HEK293T (cell line): ENCODE data around the gene SUPT5H.

ENCODE experiments used
- CTCF ChIA-PET: fragments of 350-600 bp; formaldehyde crosslinking; extraction: SDS; loops from one replicate; lab custom pipeline; 2021; ENCODE audit warnings: antibody characterized with exemption, inconsistent platforms; lab: Yijun Ruan, JAX
- POLR2A ChIA-PET: fragments of 350-600 bp; formaldehyde crosslinking; extraction: SDS; loops from one replicate; lab custom pipeline; 2020; ENCODE audit warnings: antibody characterized with exemption, inconsistent platforms; lab: Yijun Ruan, JAX
- DNase-seq: peaks from one replicate; pipeline ENCODE4 v3.0.0; 2012; ENCODE audit warnings: mixed read lengths; ENCODE audit errors: extremely low spot score
- ARNT ChIP-seq: fragments of 450-650 bp; IDR thresholded peaks from 2 replicates; pipeline ENCODE4 v1.6.1; 2017; ENCODE audit warnings: mild to moderate bottlenecking
- FOXA1 ChIP-seq: fragments of 450-650 bp; IDR thresholded peaks from 2 replicates; pipeline ENCODE4 v1.6.1; 2016; ENCODE audit warnings: mild to moderate bottlenecking
- FOXK2 ChIP-seq: fragments of 450-650 bp; IDR thresholded peaks from 2 replicates; pipeline ENCODE4 v1.6.1; 2016; ENCODE audit warnings: mild to moderate bottlenecking
- L3MBTL2 ChIP-seq: fragments of 450-650 bp; conservative IDR thresholded peaks from 2 replicates; pipeline ENCODE4 v1.6.1; 2016; ENCODE audit warnings: mild to moderate bottlenecking
- LEF1 ChIP-seq: fragments of 450-650 bp; IDR thresholded peaks from 2 replicates; pipeline ENCODE4 v1.6.1; 2017; ENCODE audit warnings: mild to moderate bottlenecking, borderline replicate concordance
- NFRKB ChIP-seq: fragments of 450-650 bp; IDR thresholded peaks from 2 replicates; pipeline ENCODE4 v1.6.1; 2016; ENCODE audit warnings: mild to moderate bottlenecking, moderate library complexity
- SUZ12 ChIP-seq: fragments of 450-650 bp; IDR thresholded peaks from 2 replicates; pipeline ENCODE4 v1.6.1; 2016; ENCODE audit warnings: mild to moderate bottlenecking
- ZNF384 ChIP-seq: fragments of 450-650 bp; IDR thresholded peaks from 2 replicates; pipeline ENCODE4 v1.6.1; 2016

Gene SUPT5H

GRCh38 chr19:39525205-39525604 lies 79.8 kb downstream of the SUPT5H start:
- no peak for TF ChIP-seq ZNF384
- TF ChIP-seq ARNT = no peak
- TF ChIP-seq FOXK2 = no peak
- TF ChIP-seq FOXA1 = no peak
- TF ChIP-seq LEF1 = no peak
- TF ChIP-seq NFRKB = no peak
- no peak for TF ChIP-seq SUZ12
- TF ChIP-seq L3MBTL2 = no peak
- DNase-seq = no peak
- CTCF ChIA-PET = interaction anchor here (0.6 to 0.9 kb wide), 2 partner anchors 16 to 27 kb away, joined by 3 read pairs; no protein-coding TSS in a partner anchor
- POLR2A ChIA-PET = interaction anchor here (1.4 kb wide), 1 partner anchor 89 kb away, joined by 5 read pairs; the partner anchor contains the start of gene RPS16
